PC-3 (cell line): ENCODE data around the gene NIN. TPM values are rescaled to one million over a fixed set of nuclear protein-coding genes. Genes with fewer than 3 reads are reported as not detected.
"Not testable (repeated sequence)": the region's sequence is repeated elsewhere in the genome, so short reads cannot be mapped to it uniquely, and the experiment has no call there.

Source experiments
- ATAC-seq: fragments of 200-7000 bp; cut with Tn5 transposase; 2 replicates; pipeline ENCODE4 v1.9.1; 2020; ENCODE audit warnings: mild to moderate bottlenecking, moderate library complexity
- BruUV-seq: library from RNA; stranded (reverse); fragments of 400-500 nt; replicated peaks from 2 replicates; lab custom pipeline; 2021; lab: Mats Ljungman, UMichigan
- CTCF ChIA-PET: fragments of 300-600 bp; sonication (Branson Sonifier 250); formaldehyde crosslinking; loops from one replicate; lab custom pipeline; 2022; ENCODE audit warnings: antibody characterized with exemption; lab: Charles Lee
- POLR2A ChIA-PET: fragments of 300-600 bp; sonication (Branson Sonifier 250); formaldehyde crosslinking; loops from one replicate; lab custom pipeline; 2022; ENCODE audit warnings: antibody characterized with exemption; ENCODE audit not compliant: unreplicated experiment; lab: Charles Lee
- DNase-seq: peaks from one replicate; pipeline ENCODE4 v3.0.0-alpha.2; 2015
- H2AFZ ChIP-seq: fragments of 300-600 bp; sonication (generic); 2 replicates; pipeline ENCODE4 v1.6.0; 2016; ENCODE audit warnings: antibody characterized with exemption, low read length
- H3F3A ChIP-seq: fragments of 300-600 bp; sonication (generic); one replicate; pipeline ENCODE4 v1.6.0; 2017; ENCODE audit warnings: antibody characterized with exemption, low read length, control low read depth, mild to moderate bottlenecking; ENCODE audit not compliant: unreplicated experiment
- H3K27ac ChIP-seq: fragments of 300-600 bp; sonication (generic); 2 replicates; pipeline ENCODE4 v1.5.1; 2016; ENCODE audit warnings: mild to moderate bottlenecking, low read length
- H3K27me3 ChIP-seq: fragments of 300-600 bp; sonication (generic); 2 replicates; pipeline ENCODE4 v1.6.1; 2016; ENCODE audit warnings: low read length, mixed read lengths
- H3K36me3 ChIP-seq: fragments of 300-600 bp; sonication (generic); 2 replicates; pipeline ENCODE4 v1.6.1; 2016; ENCODE audit warnings: low read depth, mixed run types, low read length, mixed read lengths
- H3K4me1 ChIP-seq: fragments of 300-600 bp; sonication (generic); 2 replicates; pipeline ENCODE4 v1.5.1; 2016; ENCODE audit warnings: low read length; ENCODE audit not compliant: insufficient read depth
- H3K4me2 ChIP-seq: fragments of 300-600 bp; sonication (generic); 2 replicates; pipeline ENCODE4 v1.6.0; 2016; ENCODE audit warnings: low read length
- H3K4me3 ChIP-seq: fragments of 300-600 bp; sonication (generic); 2 replicates; pipeline ENCODE4 v1.5.1; 2016; ENCODE audit warnings: mild to moderate bottlenecking, low read length, mixed read lengths
- H3K79me2 ChIP-seq: fragments of 300-600 bp; sonication (generic); 2 replicates; pipeline ENCODE4 v1.6.1; 2017; ENCODE audit warnings: low read length, mixed read lengths
- H3K9ac ChIP-seq: fragments of 300-600 bp; sonication (generic); 2 replicates; pipeline ENCODE4 v1.6.0; 2016; ENCODE audit warnings: mild to moderate bottlenecking, low read length
- H3K9me2 ChIP-seq: fragments of 300-600 bp; sonication (generic); replicated peaks from 2 replicates; pipeline ENCODE4 v1.6.1; 2016; ENCODE audit warnings: mixed run types, low read length, mixed read lengths
- H3K9me3 ChIP-seq: fragments of 300-600 bp; sonication (generic); 2 replicates; pipeline ENCODE4 v1.6.1; 2016; ENCODE audit warnings: low read length, mixed read lengths
- H4K20me1 ChIP-seq: fragments of 300-600 bp; sonication (generic); 2 replicates; pipeline ENCODE4 v1.6.1; 2016; ENCODE audit warnings: low read length, mixed read lengths
- CTCF ChIP-seq: fragments of 300-600 bp; sonication (generic); conservative IDR thresholded peaks from 2 replicates; pipeline ENCODE4 v1.5.1; 2017; ENCODE audit warnings: antibody characterized with exemption, low read depth, mild to moderate bottlenecking, low read length
- EZH2 ChIP-seq: fragments of 300-600 bp; sonication (generic); IDR thresholded peaks from one replicate; pipeline ENCODE4 v1.6.1; 2017; ENCODE audit warnings: antibody characterized with exemption, mild to moderate bottlenecking, low read length; ENCODE audit not compliant: unreplicated experiment
- EZH2phosphoT487 ChIP-seq: fragments of 300-600 bp; sonication (generic); IDR thresholded peaks from 2 replicates; pipeline ENCODE4 v1.6.1; 2018; ENCODE audit warnings: mild to moderate bottlenecking, antibody characterized with exemption, low read length, borderline replicate concordance
- intact Hi-C: fragments of 100-400 bp; cut with micrococcal nuclease; formaldehyde crosslinking; loops from 2 replicates; pipeline ENCODE4 v1.9.0; 2023
- total RNA-seq: library from RNA; depleted of rRNA; stranded (reverse); fragments of >200 nt; gene quantifications from 2 replicates; pipeline ENCODE4 v1.2.3, GENCODE V29; 2014

Gene NIN
- total RNA-seq, 1 experiment from 2014 or later: 34.3 TPM

DNA sequence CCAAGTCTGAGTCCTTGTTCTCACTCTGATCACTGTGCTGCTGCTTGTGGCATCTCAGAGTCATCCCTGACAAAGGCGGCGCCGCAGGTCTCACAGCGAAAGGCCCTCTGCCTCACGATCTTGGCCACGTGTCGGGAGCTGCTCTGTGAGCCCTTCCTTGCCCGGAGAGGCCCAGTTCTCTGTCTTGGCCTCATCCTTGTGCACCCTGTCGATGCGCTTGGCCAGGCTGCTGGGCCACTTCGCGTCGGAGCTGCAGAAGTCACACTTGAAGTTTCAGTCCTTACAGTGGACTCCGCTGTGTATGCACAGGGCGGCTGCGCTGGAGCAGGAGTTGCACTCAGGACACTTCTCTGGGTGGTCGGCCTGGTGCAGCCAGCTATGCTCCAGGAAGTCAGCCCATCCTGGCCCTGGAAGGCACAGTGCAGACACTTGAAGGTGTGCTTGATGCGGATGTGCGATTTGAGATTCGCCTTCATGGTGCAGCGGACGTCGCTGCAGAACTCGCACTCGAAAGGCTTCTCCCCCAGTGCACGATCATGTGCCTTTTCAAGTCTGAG is 126.4 kb downstream of the NIN start:
- Histone ChIP-seq H2AFZ (no peak overlapping the region), H3K9me3 (no peaks in the 10 kb centered on the region), H3K9ac (no peak overlapping the region), H3K4me3 (no peak overlapping the region), H3K36me3 (no peaks in the 10 kb centered on the region), H3K4me2 (no peak overlapping the region), H3F3A (no peaks in the 10 kb centered on the region), H3K4me1 (no peaks in the 10 kb centered on the region), H3K27ac (no peak overlapping the region), H4K20me1 (no peaks in the 10 kb centered on the region), H3K27me3 (no peaks in the 10 kb centered on the region), H3K9me2 (no peaks in the 10 kb centered on the region), H3K79me2 (no peaks in the 10 kb centered on the region)
- intact Hi-C loops: no loop called here
- TF ChIP-seq EZH2 (no peak), CTCF (no peak), EZH2phosphoT487 (no peak)
- DNase-seq (no peak), ATAC-seq (no peak)
- no TSS peak for BruUV-seq
- CTCF ChIA-PET: no interaction called here
- POLR2A ChIA-PET: no interaction called here

DNA sequence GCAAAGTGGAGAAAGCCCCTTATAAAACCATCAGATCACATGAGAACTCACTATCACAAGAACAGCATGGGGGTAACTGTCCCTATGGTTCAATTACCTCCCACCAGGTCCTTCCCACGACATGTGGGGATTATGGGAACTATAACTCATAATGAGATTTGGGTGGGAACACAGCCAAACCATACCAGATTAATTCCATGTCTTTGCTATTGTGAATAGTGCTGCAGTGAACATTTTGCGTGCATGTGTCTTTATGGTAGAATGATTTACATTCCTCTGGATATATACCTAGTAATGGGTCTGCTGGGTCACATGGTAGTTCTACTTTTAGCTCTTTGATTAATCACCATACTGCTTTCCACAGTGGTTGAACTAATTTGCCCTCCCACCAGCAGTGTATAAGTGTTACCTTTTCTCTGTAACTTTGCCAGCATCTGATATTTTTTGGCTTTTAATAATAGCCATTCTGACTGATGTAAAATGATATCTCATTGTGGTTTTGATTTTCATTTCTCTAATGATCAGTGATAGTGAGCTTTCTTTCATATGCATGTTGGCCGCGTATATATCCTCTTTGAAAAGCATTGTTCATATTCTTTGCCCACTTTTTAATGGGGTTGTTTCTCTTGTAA is 133.2 kb downstream of the NIN start:
- no peaks in the 10 kb centered on the region for H4K20me1 ChIP-seq
- no peaks in the 10 kb centered on the region for H3F3A ChIP-seq
- ChIA-PET POLR2A (interaction anchor here (0.6 kb wide), 1 partner anchor 14 kb away, joined by 11 read pairs; no protein-coding TSS in a partner anchor), CTCF (no interaction called here)
- no peaks in the 10 kb centered on the region for H3K9me2 ChIP-seq
- H3K27ac ChIP-seq: no peak overlapping the region
- intact Hi-C loops: no loop called here
- H3K4me3 ChIP-seq: no peak overlapping the region
- H3K4me1 ChIP-seq: no peaks in the 10 kb centered on the region
- no peak overlapping the region for H3K9ac ChIP-seq
- no peaks in the 10 kb centered on the region for H3K79me2 ChIP-seq
- no TSS peak for BruUV-seq
- no peaks in the 10 kb centered on the region for H3K36me3 ChIP-seq
- no peaks in the 10 kb centered on the region for H3K9me3 ChIP-seq
- no peak overlapping the region for H3K4me2 ChIP-seq
- no peaks in the 10 kb centered on the region for H3K27me3 ChIP-seq
- ATAC-seq (no peak; the same call in 1 of the 2 replicates), DNase-seq (no peak)
- no peak overlapping the region for H2AFZ ChIP-seq
- TF ChIP-seq CTCF: no peak
- no peak for TF ChIP-seq EZH2
- no peak for TF ChIP-seq EZH2phosphoT487

GRCh38 chr14:50694260-50694659 is 136.7 kb downstream of the NIN start:
- CTCF ChIA-PET, H3F3A ChIP-seq, H3K9me3 ChIP-seq, H3K4me3 ChIP-seq, ATAC-seq, H4K20me1 ChIP-seq, BruUV-seq, H3K9me2 ChIP-seq, H3K27ac ChIP-seq, H3K4me1 ChIP-seq, H3K4me2 ChIP-seq, H3K79me2 ChIP-seq, H3K27me3 ChIP-seq, DNase-seq, H3K36me3 ChIP-seq, intact Hi-C loops, H2AFZ ChIP-seq, H3K9ac ChIP-seq, POLR2A ChIA-PET: not testable (repeated sequence)
